SHP77 (cell line): ENCODE data around the gene GLT8D1.
"Not testable (repeated sequence)": the region's sequence is repeated elsewhere in the genome, so short reads cannot be mapped to it uniquely, and the experiment has no call there.

ENCODE experiments used
- DNase-seq, 2 experiments: peaks; one replicate each; lab custom pipeline; 2025; lab: John Stamatoyannopoulos, UW

GLT8D1 gene, protein sequence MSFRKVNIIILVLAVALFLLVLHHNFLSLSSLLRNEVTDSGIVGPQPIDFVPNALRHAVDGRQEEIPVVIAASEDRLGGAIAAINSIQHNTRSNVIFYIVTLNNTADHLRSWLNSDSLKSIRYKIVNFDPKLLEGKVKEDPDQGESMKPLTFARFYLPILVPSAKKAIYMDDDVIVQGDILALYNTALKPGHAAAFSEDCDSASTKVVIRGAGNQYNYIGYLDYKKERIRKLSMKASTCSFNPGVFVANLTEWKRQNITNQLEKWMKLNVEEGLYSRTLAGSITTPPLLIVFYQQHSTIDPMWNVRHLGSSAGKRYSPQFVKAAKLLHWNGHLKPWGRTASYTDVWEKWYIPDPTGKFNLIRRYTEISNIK

DNA sequence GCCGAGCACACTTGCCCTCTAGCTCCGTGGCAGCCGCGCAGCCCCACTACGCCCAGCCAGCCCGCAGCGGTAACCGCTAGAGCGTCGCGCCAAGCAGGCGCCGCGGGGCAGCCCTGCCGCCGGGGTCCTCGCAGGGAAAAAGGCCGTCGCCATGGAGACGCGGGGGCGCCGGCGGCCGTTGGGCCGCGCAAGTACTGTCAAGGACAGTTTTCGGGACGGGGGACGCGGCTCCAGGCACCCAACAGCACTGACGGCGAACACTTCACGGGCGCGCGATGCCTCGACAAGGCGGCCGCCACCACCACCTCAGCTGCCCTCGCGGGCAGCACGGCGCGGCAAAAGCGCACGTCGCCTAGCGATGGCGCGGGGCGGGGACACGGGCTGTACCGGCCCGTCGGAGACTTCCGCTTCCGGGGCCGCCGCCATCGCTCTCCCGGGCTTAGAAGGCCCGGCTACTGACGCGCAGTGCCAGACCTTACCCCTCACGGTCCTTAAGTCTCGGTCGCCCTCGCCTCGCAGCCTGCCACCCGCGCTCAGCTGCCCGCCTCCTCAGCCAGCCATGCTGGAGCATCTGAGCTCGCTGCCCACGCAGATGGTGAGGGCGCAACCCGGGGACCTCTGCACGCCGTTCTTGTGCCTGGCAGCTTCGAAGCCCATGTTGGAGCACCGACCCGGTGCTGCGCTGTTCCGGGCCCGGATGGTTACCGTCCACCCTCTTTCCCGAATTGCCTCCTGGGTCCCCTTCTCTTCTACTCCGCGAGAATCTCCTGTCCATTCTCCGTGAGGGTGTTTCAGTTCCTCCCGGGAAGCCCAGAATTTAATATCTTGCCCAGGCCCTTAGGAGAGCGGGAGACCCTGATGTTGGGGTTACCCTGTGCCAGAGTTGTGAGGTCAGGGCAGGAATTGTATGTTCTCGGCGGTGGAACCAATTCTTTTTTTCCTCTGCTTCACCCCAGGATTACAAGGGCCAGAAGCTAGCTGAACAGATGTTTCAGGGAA, at the start of gene GLT8D1, which contains the start of gene SPCS1:
Gene GLT8D1 (minus strand): TSS at position 104 of the 999 bp plus-strand sequence. CDS start 5,331 bp downstream, outside the sequence.
Gene SPCS1 (plus strand): TSS at position 419 of the 999 bp plus-strand sequence. CDS start 141 bp downstream, at position 560.
- DNase-seq: peak; percentile 76 to 82

DNA sequence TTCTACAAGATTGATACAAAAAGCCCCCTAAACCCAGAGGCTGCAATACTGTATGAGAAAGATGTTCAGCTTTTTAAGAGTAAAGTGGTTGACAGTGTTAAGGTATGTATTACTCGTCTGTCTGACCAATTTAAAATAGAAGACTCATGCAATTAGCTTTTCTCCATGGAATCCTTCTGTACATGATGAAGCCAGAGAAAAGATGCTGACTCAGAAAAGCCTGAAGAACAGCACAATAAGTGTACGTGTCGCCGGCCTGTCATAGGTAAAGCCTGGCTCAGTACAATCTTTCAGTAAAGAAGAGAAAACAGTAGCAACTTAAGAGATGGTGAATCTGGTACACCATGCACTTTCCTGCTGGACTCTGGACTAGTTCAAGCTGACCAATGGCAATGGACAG, 48.8 kb upstream of the GLT8D1 start:
- DNase-seq: no peak

GRCh38 chr3:52752045-52752660, 46.6 kb upstream of the GLT8D1 start:
- DNase-seq: no peak

DNA sequence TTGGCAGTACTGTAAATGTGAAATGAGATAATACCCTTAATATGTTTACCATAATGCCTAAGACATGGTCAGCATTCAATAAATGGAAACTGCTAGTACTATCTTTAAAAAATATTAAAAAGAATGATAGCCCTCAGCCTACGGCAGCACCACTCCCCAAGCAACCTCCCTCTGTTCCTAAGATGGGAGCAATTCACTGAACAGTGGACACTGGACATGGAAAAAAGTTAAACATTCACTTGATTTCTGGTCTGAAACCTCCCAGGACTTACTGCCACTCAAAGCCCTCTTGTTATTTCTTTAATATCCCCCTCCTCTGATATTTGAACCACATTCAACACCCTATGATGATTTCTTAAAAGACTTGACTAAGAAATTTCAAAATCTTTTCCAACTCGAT, 38.1 kb upstream of the GLT8D1 start:
- no peak for DNase-seq

DNA sequence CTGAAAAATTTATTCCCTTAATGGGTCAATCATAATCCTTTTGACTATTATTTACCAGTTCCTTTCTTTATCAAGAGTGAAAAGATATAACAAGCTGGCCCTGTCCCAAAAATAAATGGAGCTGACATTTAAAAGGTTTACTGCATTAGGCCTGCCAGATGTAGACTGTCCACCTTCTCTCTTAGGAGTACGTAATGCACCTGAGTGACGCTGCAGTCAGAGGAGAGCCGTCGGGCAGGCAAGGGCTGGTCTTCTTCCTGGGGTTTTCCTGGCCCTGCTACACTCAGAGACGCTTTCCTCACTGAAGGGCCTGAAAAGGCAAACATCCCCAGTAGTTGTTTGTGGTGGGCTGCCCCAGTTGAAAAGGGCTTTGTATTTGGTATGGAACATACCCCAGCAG, 37.6 kb upstream of the GLT8D1 start:
- DNase-seq: no peak

GRCh38 chr3:52742418-52743041, 36.9 kb upstream of the GLT8D1 start:
- peak in 1 of 2 experiments; percentile 2 for DNase-seq

- no peak for DNase-seq
These were observed 34.1 kb upstream of the GLT8D1 start for GRCh38 chr3:52739730-52740129.

DNA sequence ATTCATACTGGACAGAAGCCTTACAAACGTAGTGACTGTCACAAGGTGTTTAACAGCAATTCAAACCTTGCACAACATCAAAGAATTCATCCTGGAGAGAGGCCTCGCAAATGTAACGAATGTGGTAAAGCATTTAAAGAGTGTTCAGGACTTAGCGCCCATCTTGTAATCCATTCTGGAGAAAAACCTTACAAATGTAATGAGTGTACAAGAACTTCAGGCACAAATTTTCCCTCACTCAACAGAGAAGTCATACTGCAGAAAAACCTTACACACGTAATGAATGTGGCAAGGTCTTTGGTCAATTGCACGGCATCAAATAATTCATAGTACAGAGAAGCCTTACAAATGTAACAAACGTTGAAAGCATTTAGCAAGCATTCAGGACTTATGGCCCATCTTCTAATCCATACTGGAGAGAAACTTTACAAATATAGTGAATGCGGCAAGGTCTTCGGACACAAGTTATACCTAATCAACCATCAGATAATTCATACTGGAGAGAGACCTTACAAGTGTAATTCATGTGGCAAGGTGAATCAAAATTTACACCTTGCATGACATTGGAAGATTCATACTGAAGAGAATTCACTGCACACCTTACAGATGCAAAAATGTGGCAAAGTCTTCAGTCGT, 27.8 kb upstream of the GLT8D1 start:
- no peak for DNase-seq

GRCh38 chr3:52731590-52731989, 26.0 kb upstream of the GLT8D1 start:
- DNase-seq: no peak

GRCh38 chr3:52730681-52731080, 25.1 kb upstream of the GLT8D1 start:
- no peak for DNase-seq

GRCh38 chr3:52728753-52729152, 23.2 kb upstream of the GLT8D1 start:
- DNase-seq: not testable (repeated sequence)

DNA sequence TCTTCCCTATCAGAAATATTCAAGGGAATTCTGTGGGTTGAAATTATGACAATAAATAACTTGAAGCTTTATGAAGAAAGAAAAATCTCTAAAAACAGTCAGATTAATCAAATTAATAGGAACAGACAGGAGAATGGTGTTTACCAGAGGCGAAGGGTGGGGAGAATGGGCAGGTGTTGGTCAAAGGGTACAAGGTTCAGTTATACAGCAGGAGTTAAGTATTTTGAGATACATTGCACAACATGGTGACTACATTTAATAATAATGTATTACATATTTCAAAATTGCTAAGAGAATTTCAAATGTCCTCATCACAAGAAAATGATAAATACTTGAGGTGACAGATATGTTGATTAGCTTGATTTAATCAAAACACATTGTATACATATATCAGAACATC, 18.9 kb upstream of the GLT8D1 start:
- DNase-seq: no peak

DNA sequence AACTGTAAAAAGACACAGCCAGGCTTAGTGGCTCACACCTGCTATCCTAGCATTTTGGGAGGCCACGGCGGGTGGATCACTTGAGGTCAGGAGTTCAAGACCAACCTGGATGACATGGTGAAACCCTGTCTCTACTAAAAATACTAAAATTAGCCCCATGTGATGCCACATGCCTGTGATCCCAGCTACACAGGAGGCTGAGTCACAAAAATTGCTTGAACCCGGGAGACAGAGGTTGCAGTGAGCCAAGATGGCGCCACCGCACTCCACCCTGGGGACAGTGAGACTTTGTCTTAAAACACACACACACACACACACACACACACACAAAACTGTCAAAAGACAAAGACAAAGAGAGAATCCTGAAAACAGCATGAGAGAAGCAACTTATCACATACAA, 18.3 kb upstream of the GLT8D1 start:
- no peak for DNase-seq

- DNase-seq: no peak
These were observed 16.9 kb upstream of the GLT8D1 start for GRCh38 chr3:52722491-52722890.

DNA sequence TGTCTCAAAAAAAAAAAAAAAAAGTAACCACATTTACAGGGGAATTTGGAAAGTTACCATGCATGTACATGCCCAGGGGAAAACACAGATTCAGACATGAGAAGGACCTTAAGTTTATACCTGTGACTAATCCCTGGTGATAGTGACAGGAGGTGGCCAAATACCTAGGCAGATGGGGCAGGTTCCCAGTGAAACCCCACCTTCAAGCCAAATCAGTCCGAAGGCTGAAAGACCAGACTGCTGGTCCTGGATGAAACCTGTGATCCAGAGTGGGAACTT, 16.1 kb upstream of the GLT8D1 start:
- DNase-seq: no peak

DNA sequence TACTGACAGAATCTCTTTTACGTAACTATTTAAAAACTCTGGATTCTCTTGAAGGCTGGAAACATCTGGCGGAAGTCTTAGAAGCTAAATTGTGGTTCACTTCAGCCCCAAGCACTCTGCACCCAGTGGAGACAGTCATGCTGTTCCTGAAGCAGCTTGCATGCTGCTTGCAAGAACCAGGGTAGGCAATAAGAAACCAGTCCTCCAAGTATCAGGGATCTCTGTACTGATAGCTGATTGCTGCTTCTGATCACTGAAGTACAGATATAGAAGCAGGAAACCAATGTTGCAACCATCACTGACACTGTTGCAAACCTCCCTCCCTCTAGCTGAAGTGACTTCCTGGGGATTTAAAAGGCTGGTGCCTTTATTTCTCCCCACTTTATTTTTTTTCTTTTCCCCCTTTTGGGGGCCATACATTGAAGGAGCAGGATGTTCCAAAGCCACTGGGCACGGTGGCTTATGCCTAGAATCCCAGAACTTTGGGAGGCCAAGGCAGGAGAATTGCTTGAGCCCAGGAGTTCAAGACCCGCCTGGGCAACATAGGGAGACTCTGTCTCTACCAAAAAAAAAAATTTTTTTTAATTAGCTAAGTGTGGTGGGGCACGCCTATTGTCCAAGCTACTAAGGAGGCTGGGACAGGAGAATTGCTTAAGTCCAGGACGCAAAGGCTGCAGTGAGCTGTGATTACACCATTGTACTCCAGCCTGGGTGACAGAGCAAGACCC, 15.6 kb upstream of the GLT8D1 start:
- DNase-seq: no peak

- no peak for DNase-seq
These were observed 14.0 kb upstream of the GLT8D1 start for GRCh38 chr3:52719618-52720017.

DNA sequence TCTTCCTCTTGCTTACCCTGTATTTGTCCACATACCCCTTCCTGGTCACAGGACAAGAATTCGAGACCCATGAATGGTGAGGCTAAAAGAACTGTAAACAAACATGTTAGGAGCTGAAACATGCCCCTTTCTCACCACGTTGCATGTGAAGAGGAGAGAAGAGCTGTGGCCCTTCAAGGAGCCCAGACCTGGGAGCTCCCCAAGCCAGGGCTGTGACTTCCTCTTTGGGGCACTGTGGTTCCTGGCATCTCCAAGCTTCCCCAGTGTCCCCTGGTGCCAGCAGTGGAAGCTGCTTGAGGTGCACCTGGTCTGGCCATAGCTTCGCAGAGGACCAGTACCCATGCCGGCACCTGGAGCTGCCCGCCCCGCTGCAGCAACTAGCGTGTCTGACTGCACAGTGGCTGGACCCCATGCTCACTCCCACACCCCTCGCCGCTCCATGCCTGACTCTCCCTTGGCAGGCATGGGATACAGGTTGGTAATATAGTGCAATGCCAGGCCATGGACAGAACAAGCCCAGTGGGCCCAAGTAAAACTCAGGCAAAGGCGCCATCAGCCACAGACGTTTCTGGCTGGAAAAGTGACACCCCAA, 10.2 kb upstream of the GLT8D1 start:
- DNase-seq: no peak

DNA sequence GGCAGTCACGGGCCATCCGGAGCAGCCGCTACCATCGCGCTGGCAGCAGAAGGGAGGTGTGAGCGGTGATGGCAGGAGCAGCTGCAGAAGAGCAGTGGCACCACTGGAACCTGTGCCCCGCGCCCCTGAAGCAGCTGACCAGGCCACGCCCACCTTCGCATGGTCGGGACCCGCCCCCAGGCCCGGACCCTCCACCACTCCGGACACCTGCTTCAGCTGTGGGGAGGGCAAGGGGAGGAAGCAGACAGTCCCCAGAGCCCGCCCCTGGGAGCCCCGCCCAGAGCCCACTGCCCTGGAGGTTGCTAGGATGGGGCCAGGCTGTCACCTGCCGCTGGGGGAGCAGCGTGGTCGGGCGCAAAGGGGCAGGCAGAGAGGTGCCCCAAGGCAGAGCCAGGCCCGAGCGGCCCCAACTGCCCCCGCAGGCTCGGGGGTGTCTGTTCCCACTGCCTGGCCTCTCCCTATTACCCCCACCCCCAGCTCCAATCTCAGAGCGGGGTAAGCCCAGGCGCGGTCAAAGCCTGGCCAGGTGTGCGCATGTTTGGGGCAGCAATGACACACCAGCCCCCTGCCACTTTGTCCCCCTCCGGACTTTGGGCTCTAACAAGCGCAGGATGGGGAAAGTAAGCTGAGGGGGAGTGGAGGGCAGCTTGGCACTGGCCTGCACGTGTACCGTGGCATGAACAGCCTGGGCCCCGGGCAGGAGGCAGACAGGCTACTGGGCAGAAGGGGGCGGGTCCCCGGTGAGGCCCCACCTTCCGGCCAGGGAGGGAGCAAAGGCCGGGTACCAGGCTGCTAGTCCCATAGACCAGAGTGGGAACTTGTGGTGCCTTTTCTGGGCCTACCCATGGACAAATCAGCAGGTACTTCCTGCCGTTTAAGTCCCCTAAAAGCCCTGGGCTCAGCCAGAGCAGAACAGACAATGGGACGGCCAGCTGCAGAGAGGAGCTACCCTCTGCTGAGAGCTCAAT, 9.0 kb upstream of the GLT8D1 start:
- no peak for DNase-seq
